Forelimb muscle (tissue), 1 donor: ENCODE results near the gene TM9SF3. TPM values are rescaled to one million over a fixed set of nuclear protein-coding genes. Genes with fewer than 3 reads are reported as not detected.

Experiments used
- DNase-seq: peaks from one replicate; pipeline ENCODE4 v3.0.0-alpha.2; 2013; ENCODE audit warnings: low read depth
- polyA plus RNA-seq: library from polyadenylated mRNA; unstranded; fragments of 120-200 nt; gene quantifications from one replicate; pipeline ENCODE4 v1.2.1, GENCODE V29; 2013; ENCODE audit not compliant: insufficient read length

TM9SF3 gene
- polyA plus RNA-seq, 1 donor, result 76.7 TPM

- DNase-seq, result no peak
Measured at GRCh38 chr10:96511044-96511945, 75.5 kb downstream of the TM9SF3 start.

DNA sequence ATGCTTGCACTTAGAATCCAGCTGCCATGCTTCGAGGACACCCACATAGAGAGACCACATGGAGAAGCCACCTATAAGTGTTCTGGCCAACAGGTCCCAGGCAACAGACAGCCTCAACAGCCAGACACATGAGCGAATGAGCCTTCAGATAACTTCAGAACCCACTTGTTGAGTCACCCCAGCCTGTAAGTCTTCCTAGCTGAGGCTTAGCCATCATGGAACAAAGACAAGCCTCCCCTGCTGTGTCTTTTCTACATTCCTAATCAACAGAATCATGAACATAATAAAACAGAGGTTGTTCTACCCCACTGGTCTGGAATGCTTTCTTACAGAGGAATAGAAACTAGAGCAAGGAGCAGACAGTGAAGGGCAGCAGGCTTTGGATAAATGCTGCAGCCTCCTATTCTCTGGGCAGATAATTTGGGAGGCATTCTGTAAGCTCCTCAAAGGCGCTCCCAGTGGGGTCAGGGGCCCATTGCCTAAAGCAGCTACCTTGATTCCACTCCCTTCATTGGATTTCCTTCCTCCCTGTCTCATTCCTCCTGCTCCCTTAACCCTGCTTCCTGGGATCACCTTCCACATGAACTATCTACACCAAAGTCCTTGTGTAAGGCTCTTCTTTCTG is 77.7 kb downstream of the TM9SF3 start:
- DNase-seq, result no peak

GRCh38 chr10:96507044-96507443 is 79.8 kb downstream of the TM9SF3 start:
- DNase-seq, result no peak

- no peak for DNase-seq
Measured at GRCh38 chr10:96505150-96506136, 81.4 kb downstream of the TM9SF3 start.

- DNase-seq, result no peak
Measured at GRCh38 chr10:96502561-96503282, 84.1 kb downstream of the TM9SF3 start.

GRCh38 chr10:96501985-96502384 is 84.8 kb downstream of the TM9SF3 start:
- no peak for DNase-seq

DNA sequence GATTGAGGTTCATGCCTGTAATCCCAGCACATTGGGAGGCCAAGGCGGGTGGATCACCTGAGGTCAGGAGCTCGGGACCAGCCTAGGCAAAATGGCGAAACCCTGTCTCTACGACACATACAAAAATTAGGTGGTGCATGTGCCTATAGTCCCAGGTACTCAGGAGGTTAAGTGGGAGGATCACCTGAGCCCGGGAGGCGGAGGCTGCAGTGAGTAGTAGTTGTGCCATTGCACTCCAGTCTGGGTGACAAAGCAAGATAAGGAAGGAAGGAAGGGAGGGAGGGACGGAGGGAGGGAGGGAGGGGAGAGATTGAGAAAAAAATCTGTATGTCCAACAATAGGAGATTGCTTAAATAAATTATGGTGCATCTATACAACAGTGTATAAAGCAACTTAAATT is 86.3 kb downstream of the TM9SF3 start:
- DNase-seq, result no peak

DNA sequence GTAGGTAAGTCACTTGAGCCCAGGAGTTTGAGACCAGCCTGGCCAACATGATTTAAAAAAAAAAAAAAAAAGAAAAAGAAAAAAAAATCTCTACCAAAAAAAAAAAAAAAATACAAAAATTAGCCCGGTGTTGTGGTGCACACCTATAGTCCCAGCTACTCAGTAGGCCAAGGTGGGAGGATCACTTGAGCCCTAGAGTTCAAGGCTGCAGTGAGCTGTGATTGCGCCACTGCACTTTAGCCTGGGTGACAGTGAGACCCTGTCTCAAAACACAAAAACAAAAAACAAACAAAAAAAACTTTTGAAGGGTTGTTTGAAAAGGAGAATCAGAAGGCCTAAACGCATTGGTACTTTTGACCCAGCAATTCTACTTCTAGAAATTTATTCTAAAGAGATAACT is 86.8 kb downstream of the TM9SF3 start:
- DNase-seq, result no peak

DNA sequence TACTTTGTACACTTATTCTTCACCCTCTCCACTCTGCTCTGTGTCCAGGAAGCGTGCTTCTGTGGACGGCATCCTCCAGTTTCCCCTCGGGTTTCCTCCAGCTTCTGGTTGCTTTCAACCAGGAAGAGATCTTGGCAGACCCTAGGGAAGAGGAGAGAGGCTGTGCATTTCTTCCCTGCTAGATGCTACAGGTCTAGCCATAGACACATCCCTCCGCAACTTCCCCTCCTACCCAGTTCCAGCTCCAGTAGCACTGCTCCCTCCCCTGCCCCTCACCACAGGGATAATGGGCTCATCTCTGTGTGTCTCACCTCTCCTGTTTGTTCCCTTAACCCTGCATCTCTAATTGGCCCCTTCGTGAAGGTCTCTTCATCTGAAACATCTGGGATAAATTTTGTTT is 89.4 kb downstream of the TM9SF3 start:
- no peak for DNase-seq

- no peak for DNase-seq
Measured at GRCh38 chr10:96496281-96496925, 90.4 kb downstream of the TM9SF3 start.

DNA sequence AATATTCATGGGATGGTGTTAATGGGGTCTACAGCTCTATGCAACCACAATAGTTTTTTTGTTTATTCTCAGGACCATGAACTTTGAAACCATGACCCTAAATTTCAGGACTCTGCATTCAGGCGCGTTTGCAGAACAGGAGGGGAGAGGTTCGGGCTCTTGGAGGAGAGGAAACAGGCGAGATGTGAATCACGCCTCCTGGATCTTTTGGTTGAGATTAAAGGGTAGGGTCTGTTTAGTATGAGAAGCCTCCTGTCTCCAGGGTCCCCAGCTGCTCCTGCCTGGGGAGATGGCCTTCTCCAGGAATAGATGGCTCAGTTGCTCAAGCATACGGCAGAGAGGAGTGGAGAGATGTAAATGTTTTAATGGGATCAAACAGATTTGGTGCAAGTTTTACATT is 91.3 kb downstream of the TM9SF3 start:
- DNase-seq, result no peak

DNA sequence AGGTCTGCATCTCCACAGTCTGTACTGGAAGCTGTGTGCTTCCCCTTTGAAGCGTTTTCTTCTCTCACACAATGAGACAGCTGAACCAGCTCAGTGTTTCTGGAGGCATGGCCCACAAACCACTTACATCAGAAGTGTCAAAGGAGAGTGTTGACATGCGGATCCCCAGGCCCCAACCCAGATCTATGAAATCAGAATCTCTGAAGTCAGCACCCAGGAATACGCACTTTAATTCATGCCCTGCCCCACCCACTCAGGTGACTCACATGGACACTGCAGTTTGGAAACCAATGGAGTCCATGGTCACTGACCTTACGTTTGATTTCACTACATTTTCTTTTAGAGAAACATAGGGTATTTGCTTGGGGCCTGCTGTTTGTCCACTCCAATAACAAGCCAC is 92.1 kb downstream of the TM9SF3 start:
- DNase-seq, result no peak

DNA sequence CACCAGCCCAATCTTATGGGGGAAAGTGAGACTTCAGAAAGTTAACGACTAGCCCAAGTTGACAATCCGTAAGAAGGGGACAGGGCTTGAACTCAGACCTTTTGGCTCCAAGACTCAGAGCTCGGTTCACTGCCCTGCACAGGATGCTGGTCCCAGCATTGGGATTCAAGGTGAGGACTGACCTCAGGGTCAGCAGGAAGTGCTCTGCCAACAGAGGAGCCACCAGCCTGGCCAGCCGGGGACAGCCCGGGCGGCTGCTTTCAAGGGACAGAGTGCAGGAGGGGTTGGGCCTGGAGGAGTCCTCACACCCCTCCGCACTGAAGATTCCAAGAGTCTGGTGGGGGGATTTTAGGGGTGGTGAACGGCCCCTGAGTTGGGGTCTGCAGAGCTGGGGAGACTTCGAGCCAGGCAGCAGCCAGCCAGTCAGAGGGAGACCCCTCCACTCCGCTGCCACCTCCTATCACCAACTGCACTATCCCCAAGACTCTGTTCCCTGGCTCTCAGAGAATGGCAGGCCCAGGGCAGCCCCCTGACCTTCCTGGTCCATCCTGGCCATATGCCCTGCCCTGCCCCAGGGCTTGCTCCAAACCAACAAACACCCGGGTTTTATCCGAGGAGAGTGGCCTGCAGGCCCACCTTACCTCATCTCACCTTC is 92.8 kb downstream of the TM9SF3 start:
- no peak for DNase-seq

DNA sequence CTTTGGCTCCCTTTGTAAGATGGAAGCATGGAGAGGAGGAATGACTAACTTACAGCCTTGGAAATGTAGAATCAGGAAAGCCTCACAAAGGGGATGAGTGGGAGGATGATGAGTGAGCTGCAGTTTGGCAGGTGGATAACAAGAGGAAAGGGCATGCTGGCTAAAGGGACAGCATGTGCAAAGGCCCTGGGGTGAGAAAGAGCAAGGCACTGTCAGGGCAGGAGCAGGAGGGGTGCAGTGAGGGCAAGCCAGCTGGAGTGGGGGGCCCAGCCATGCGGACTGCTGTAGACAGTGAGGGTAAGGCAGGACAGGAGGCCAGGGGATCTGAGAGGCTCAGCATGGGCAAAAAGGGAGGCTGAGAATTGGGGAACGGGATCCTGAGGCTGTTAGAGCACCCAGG is 93.6 kb downstream of the TM9SF3 start:
- no peak for DNase-seq

DNA sequence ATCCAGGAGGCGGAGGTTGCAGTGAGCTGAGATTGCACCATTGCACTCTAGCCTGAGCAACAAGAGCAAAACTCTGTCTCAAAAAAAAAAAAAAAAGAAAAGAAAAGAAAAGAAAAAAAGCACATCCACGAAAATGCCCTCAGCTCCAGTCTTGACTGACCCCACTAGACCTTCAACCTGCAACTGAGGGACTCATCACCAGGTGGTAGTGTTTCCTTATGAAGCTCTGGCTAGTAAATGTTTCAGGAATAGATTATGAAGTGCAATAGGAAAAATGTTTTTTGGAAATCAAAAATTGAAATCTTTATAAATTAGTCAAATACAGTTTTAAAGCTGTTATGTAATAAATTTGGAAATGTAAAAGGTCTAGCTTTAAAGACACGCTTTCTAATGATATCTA is 95.5 kb downstream of the TM9SF3 start:
- no peak for DNase-seq

DNA sequence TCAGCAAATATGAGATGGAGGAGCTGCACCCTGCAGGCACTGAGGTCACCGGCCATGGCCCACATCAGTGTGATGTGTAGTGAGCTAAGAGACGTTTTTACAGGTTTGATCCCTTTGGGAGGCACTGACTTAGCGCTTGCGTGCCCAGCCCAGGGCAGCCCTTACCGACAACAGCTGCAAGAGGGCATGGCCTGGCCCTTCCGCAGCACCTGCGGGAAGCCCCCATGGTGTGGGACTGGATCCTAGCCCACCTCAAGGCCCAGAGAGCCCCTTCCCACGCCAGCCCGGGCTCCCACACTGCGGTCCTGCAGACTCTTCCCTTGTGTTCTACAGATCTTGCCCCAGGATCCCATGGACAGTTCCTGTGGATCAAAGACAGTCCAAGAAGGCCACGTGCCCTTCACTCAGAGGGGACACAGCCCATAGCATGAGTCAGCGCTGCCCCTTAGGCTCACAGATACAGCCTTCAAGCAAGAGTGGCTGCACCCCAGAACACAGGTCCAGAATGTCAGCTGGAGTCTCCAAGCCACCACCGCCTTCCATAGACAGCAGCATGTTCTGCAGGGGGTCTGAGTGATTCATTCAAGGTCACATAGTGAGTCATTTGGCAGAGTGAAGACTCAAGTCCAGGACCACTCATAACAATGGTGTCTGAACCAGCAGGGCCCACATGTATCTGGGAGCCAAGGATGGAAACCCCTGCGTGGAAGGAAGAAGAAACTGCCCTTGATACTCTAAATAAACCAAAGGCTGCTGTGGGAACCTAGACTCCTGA is 98.5 kb downstream of the TM9SF3 start:
- DNase-seq, result no peak

DNA sequence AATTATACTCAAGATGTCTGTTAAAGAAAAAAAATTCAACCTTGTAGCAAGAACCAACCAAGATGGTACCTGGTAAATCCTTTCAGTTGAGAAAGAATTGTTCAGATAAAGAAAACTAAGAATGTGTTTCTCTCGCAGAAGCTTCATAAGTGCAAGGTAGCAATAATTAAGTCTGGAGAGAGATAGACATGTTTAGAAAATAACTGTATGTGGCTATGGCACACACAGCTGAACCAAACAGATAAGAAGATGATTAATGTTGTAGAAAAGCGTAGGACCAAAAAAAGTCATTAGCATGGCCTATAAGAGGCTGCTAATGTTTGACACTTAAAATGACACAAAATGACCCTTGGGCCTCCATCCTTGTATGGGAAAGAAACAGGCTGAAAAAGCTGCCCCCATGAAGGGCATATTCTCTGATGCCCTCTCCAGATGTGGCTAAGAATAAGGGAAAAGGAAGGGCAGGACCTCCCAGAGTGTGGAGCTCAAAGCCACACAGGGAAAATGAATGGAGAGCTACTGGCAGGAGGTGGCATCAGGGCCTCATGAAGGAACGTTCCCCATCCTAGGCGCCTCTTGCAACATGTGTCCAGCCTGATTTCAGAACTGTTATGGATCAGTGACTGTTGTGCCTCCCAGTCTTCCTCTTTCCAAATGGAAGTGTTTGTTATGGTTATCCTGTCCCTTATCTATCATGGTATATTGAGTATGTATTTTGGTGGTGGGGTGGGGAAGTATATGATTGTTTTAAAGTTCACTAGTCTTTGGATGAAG is 103.8 kb downstream of the TM9SF3 start:
- DNase-seq, result no peak

GRCh38 chr10:96478355-96478754 is 108.5 kb downstream of the TM9SF3 start:
- DNase-seq, result no peak

GRCh38 chr10:96473866-96474265 is 112.9 kb downstream of the TM9SF3 start:
- DNase-seq, result no peak
